Measurements from ENCODE around the gene EPB41L4A. TPM values are rescaled to one million over a fixed set of nuclear protein-coding genes. Genes with fewer than 3 reads are reported as not detected.
A peak's percentile ranks its signal among the peaks of the same experiment; 100 is the strongest.

EPB41L4A gene
- total RNA-seq, 1 experiment from 2014 or later = 5.2 TPM

GRCh38 chr5:112165897-112166737 is 253.0 kb downstream of the EPB41L4A start (continued):
- TF ChIP-seq EMX1 (CRISPR knock-in tag; IDR thresholded peaks at IDR 0.05) = peak; percentile 63; the same call in 1 of the 2 replicates
- no peak for TF ChIP-seq ZNF423 (CRISPR knock-in tag; IDR thresholded peaks at IDR 0.05)
- no peak for TF ChIP-seq ZMAT4 (CRISPR knock-in tag; IDR thresholded peaks at IDR 0.05)
- no peak for TF ChIP-seq NFE2L1 (CRISPR knock-in tag; IDR thresholded peaks at IDR 0.05)
- no peak for TF ChIP-seq NR2C2 (CRISPR knock-in tag; IDR thresholded peaks at IDR 0.05)
- TF ChIP-seq NR3C1 (CRISPR knock-in tag; conservative IDR thresholded peaks at IDR 0.05; ENCODE audit: low read depth) = no peak
- no peak for TF ChIP-seq GRHL2 (CRISPR knock-in tag; IDR thresholded peaks at IDR 0.05; ENCODE audit: insufficient replicate concordance, severe bottlenecking)
- TF ChIP-seq, protein P1, sequence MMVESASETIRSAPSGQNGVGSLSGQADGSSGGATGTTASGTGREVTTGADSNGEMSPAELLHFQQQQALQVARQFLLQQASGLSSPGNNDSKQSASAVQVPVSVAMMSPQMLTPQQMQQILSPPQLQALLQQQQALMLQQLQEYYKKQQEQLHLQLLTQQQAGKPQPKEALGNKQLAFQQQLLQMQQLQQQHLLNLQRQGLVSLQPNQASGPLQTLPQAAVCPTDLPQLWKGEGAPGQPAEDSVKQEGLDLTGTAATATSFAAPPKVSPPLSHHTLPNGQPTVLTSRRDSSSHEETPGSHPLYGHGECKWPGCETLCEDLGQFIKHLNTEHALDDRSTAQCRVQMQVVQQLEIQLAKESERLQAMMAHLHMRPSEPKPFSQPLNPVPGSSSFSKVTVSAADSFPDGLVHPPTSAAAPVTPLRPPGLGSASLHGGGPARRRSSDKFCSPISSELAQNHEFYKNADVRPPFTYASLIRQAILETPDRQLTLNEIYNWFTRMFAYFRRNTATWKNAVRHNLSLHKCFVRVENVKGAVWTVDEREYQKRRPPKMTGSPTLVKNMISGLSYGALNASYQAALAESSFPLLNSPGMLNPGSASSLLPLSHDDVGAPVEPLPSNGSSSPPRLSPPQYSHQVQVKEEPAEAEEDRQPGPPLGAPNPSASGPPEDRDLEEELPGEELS (CRISPR knock-in tag; IDR thresholded peaks at IDR 0.05) = no peak
- TF ChIP-seq, protein P2, sequence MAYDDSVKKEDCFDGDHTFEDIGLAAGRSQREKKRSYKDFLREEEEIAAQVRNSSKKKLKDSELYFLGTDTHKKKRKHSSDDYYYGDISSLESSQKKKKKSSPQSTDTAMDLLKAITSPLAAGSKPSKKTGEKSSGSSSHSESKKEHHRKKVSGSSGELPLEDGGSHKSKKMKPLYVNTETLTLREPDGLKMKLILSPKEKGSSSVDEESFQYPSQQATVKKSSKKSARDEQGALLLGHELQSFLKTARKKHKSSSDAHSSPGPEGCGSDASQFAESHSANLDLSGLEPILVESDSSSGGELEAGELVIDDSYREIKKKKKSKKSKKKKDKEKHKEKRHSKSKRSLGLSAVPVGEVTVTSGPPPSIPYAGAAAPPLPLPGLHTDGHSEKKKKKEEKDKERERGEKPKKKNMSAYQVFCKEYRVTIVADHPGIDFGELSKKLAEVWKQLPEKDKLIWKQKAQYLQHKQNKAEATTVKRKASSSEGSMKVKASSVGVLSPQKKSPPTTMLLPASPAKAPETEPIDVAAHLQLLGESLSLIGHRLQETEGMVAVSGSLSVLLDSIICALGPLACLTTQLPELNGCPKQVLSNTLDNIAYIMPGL (CRISPR knock-in tag; IDR thresholded peaks at IDR 0.05) = no peak
- TF ChIP-seq ZBTB21 (CRISPR knock-in tag; IDR thresholded peaks at IDR 0.05; ENCODE audit: borderline replicate concordance) = no peak
- TF ChIP-seq IRF2 (CRISPR knock-in tag; IDR thresholded peaks at IDR 0.05; ENCODE audit: borderline replicate concordance, low read depth) = no peak
- TF ChIP-seq ETV6 (CRISPR knock-in tag; IDR thresholded peaks at IDR 0.05) = no peak
- TF ChIP-seq PRRX2 (CRISPR knock-in tag; IDR thresholded peaks at IDR 0.05) = 0 out of 2 replicates have a peak, but pooled peaks have one; percentile 52
- TF ChIP-seq, protein P3, sequence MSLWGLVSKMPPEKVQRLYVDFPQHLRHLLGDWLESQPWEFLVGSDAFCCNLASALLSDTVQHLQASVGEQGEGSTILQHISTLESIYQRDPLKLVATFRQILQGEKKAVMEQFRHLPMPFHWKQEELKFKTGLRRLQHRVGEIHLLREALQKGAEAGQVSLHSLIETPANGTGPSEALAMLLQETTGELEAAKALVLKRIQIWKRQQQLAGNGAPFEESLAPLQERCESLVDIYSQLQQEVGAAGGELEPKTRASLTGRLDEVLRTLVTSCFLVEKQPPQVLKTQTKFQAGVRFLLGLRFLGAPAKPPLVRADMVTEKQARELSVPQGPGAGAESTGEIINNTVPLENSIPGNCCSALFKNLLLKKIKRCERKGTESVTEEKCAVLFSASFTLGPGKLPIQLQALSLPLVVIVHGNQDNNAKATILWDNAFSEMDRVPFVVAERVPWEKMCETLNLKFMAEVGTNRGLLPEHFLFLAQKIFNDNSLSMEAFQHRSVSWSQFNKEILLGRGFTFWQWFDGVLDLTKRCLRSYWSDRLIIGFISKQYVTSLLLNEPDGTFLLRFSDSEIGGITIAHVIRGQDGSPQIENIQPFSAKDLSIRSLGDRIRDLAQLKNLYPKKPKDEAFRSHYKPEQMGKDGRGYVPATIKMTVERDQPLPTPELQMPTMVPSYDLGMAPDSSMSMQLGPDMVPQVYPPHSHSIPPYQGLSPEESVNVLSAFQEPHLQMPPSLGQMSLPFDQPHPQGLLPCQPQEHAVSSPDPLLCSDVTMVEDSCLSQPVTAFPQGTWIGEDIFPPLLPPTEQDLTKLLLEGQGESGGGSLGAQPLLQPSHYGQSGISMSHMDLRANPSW (CRISPR knock-in tag; conservative IDR thresholded peaks at IDR 0.05; ENCODE audit: low read depth) = no peak
- TF ChIP-seq, protein P4, sequence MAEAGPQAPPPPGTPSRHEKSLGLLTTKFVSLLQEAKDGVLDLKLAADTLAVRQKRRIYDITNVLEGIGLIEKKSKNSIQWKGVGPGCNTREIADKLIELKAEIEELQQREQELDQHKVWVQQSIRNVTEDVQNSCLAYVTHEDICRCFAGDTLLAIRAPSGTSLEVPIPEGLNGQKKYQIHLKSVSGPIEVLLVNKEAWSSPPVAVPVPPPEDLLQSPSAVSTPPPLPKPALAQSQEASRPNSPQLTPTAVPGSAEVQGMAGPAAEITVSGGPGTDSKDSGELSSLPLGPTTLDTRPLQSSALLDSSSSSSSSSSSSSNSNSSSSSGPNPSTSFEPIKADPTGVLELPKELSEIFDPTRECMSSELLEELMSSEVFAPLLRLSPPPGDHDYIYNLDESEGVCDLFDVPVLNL (CRISPR knock-in tag; IDR thresholded peaks at IDR 0.05; ENCODE audit: borderline replicate concordance, low read depth) = no peak
- TF ChIP-seq ESRRA (CRISPR knock-in tag; IDR thresholded peaks at IDR 0.05; ENCODE audit: borderline replicate concordance) = no peak
- 0 out of 2 replicates have a peak, but pooled peaks have one; percentile 25 for TF ChIP-seq AR (CRISPR knock-in tag; IDR thresholded peaks at IDR 0.05)
- no peak for TF ChIP-seq SMAD3 (CRISPR knock-in tag; IDR thresholded peaks at IDR 0.05; ENCODE audit: borderline replicate concordance)
- TF ChIP-seq MYBL2 (CRISPR knock-in tag; IDR thresholded peaks at IDR 0.05) = no peak
- TF ChIP-seq FOXP1 (CRISPR knock-in tag; IDR thresholded peaks at IDR 0.05; ENCODE audit: borderline replicate concordance) = no peak
- TF ChIP-seq NFATC4 (CRISPR knock-in tag; IDR thresholded peaks at IDR 0.05) = peak; percentile 70; the same call in 1 of the 2 replicates
- TF ChIP-seq CREB1 (CRISPR knock-in tag; IDR thresholded peaks at IDR 0.05) = no peak
- TF ChIP-seq, protein P5, sequence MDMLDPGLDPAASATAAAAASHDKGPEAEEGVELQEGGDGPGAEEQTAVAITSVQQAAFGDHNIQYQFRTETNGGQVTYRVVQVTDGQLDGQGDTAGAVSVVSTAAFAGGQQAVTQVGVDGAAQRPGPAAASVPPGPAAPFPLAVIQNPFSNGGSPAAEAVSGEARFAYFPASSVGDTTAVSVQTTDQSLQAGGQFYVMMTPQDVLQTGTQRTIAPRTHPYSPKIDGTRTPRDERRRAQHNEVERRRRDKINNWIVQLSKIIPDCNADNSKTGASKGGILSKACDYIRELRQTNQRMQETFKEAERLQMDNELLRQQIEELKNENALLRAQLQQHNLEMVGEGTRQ (CRISPR knock-in tag; IDR thresholded peaks at IDR 0.05) = peak; percentile 36; the same call in 1 of the 2 replicates
- no peak for TF ChIP-seq ZNF396 (CRISPR knock-in tag; IDR thresholded peaks at IDR 0.05; ENCODE audit: borderline replicate concordance)
- TF ChIP-seq, protein P6, sequence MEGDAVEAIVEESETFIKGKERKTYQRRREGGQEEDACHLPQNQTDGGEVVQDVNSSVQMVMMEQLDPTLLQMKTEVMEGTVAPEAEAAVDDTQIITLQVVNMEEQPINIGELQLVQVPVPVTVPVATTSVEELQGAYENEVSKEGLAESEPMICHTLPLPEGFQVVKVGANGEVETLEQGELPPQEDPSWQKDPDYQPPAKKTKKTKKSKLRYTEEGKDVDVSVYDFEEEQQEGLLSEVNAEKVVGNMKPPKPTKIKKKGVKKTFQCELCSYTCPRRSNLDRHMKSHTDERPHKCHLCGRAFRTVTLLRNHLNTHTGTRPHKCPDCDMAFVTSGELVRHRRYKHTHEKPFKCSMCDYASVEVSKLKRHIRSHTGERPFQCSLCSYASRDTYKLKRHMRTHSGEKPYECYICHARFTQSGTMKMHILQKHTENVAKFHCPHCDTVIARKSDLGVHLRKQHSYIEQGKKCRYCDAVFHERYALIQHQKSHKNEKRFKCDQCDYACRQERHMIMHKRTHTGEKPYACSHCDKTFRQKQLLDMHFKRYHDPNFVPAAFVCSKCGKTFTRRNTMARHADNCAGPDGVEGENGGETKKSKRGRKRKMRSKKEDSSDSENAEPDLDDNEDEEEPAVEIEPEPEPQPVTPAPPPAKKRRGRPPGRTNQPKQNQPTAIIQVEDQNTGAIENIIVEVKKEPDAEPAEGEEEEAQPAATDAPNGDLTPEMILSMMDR (IDR thresholded peaks at IDR 0.05) = no peak
